ENCODE measurements around the gene LENG9.

The LENG9 gene

GRCh38 chr19:54448040-54448773 is 15.4 kb downstream of the LENG9 start:
- H3K36me3 ChIP-seq (ENCODE audit: control insufficient read depth in 2 of 2, insufficient read depth in 1 of 2, low read length in 2 of 2): peaks cover 45 to 48% of the 10 kb centered on the region in 2 experiments
- CTCF ChIA-PET: interaction anchor here (0.6 to 4.8 kb wide), 11 partner anchors 10 to 641 kb away, joined by 3 to 43 read pairs (median 4); partner anchors contain the start of gene CDC42EP5
- TF ChIP-seq, protein P1, sequence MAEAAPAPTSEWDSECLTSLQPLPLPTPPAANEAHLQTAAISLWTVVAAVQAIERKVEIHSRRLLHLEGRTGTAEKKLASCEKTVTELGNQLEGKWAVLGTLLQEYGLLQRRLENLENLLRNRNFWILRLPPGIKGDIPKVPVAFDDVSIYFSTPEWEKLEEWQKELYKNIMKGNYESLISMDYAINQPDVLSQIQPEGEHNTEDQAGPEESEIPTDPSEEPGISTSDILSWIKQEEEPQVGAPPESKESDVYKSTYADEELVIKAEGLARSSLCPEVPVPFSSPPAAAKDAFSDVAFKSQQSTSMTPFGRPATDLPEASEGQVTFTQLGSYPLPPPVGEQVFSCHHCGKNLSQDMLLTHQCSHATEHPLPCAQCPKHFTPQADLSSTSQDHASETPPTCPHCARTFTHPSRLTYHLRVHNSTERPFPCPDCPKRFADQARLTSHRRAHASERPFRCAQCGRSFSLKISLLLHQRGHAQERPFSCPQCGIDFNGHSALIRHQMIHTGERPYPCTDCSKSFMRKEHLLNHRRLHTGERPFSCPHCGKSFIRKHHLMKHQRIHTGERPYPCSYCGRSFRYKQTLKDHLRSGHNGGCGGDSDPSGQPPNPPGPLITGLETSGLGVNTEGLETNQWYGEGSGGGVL (tag by site-specific recombination; IDR thresholded peaks at IDR 0.05): peak; percentile 28; the same call in 1 of the 2 replicates
- TF ChIP-seq ZBTB20 (tag by site-specific recombination; IDR thresholded peaks at IDR 0.05) (peak; percentile 33; the same call in 1 of the 2 replicates), YY2 (tag by site-specific recombination; IDR thresholded peaks at IDR 0.05) (peak; percentile 18; the same call in 1 of the 2 replicates), ZNF2 (tag by site-specific recombination; IDR thresholded peaks at IDR 0.05) (0 out of 2 replicates have a peak, but pooled peaks have one; percentile 37), CTCF (tag by site-specific recombination; IDR thresholded peaks at IDR 0.05) (peak; percentile 80), ZNF585B (tag by site-specific recombination; IDR thresholded peaks at IDR 0.05) (no peak), ZFP37 (tag by site-specific recombination; IDR thresholded peaks at IDR 0.05) (0 out of 2 replicates have a peak, but pooled peaks have one; percentile 10), ZBTB17 (tag by site-specific recombination; IDR thresholded peaks at IDR 0.05) (peak; percentile 52; the same call in 1 of the 2 replicates), ZNF555 (tag by site-specific recombination; conservative IDR thresholded peaks at IDR 0.05) (no peak), MYNN (tag by site-specific recombination; IDR thresholded peaks at IDR 0.05; ENCODE audit: borderline replicate concordance) (no peak), GLIS2 (tag by site-specific recombination; IDR thresholded peaks at IDR 0.05) (peak; percentile 30; the same call in 1 of the 2 replicates), ZBTB48 (tag by site-specific recombination; IDR thresholded peaks at IDR 0.05) (peak; percentile 19; the same call in 1 of the 2 replicates), ZNF16 (tag by site-specific recombination; IDR thresholded peaks at IDR 0.05; ENCODE audit: low read depth) (no peak), ZNF341 (tag by site-specific recombination; IDR thresholded peaks at IDR 0.05; ENCODE audit: low read depth) (peak; percentile 96), PRDM2 (tag by site-specific recombination; IDR thresholded peaks at IDR 0.05; ENCODE audit: borderline replicate concordance) (no peak), WT1 (tag by site-specific recombination; IDR thresholded peaks at IDR 0.05) (no peak)
- TF ChIP-seq, protein P2, sequence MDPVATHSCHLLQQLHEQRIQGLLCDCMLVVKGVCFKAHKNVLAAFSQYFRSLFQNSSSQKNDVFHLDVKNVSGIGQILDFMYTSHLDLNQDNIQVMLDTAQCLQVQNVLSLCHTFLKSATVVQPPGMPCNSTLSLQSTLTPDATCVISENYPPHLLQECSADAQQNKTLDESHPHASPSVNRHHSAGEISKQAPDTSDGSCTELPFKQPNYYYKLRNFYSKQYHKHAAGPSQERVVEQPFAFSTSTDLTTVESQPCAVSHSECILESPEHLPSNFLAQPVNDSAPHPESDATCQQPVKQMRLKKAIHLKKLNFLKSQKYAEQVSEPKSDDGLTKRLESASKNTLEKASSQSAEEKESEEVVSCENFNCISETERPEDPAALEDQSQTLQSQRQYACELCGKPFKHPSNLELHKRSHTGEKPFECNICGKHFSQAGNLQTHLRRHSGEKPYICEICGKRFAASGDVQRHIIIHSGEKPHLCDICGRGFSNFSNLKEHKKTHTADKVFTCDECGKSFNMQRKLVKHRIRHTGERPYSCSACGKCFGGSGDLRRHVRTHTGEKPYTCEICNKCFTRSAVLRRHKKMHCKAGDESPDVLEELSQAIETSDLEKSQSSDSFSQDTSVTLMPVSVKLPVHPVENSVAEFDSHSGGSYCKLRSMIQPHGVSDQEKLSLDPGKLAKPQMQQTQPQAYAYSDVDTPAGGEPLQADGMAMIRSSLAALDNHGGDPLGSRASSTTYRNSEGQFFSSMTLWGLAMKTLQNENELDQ (tag by site-specific recombination; IDR thresholded peaks at IDR 0.05; ENCODE audit: low read depth): no peak
- TF ChIP-seq, protein P3, sequence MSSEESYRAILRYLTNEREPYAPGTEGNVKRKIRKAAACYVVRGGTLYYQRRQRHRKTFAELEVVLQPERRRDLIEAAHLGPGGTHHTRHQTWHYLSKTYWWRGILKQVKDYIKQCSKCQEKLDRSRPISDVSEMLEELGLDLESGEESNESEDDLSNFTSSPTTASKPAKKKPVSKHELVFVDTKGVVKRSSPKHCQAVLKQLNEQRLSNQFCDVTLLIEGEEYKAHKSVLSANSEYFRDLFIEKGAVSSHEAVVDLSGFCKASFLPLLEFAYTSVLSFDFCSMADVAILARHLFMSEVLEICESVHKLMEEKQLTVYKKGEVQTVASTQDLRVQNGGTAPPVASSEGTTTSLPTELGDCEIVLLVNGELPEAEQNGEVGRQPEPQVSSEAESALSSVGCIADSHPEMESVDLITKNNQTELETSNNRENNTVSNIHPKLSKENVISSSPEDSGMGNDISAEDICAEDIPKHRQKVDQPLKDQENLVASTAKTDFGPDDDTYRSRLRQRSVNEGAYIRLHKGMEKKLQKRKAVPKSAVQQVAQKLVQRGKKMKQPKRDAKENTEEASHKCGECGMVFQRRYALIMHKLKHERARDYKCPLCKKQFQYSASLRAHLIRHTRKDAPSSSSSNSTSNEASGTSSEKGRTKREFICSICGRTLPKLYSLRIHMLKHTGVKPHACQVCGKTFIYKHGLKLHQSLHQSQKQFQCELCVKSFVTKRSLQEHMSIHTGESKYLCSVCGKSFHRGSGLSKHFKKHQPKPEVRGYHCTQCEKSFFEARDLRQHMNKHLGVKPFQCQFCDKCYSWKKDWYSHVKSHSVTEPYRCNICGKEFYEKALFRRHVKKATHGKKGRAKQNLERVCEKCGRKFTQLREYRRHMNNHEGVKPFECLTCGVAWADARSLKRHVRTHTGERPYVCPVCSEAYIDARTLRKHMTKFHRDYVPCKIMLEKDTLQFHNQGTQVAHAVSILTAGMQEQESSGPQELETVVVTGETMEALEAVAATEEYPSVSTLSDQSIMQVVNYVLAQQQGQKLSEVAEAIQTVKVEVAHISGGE (tag by site-specific recombination; conservative IDR thresholded peaks at IDR 0.05; ENCODE audit: low read depth): peak; percentile 27; the same call in 1 of the 2 replicates

More at GRCh38 chr19:54448040-54448773, 15.4 kb downstream of the LENG9 start:
- POLR2A ChIA-PET: interaction anchor here (0.7 to 3.4 kb wide), 23 partner anchors 9 to 1028 kb away, joined by 3 to 64 read pairs (median 6); partner anchors contain the start of genes CDC42EP5, CNOT3, LENG9 and MBOAT7
- peak overlapping the region; percentile 90 for H3K27ac ChIP-seq (ENCODE audit: extremely low read depth, low read depth, low read length)
- peaks cover 29% of the 10 kb centered on the region for H3K4me1 ChIP-seq (ENCODE audit: control insufficient read depth, insufficient read depth, low read length)
- H3K9me3 ChIP-seq (ENCODE audit: control insufficient read depth, insufficient read depth, low read depth, low read length): no peaks in the 10 kb centered on the region
- peak overlapping the region; percentile 96 for H3K4me3 ChIP-seq (ENCODE audit: low read depth, low read length)
